Kidney epithelial cell (primary cell): ENCODE measurements around the gene EZR. TPM values are rescaled to one million over a fixed set of nuclear protein-coding genes. Genes with fewer than 3 reads are reported as not detected.
"Not testable (repeated sequence)": the region's sequence is repeated elsewhere in the genome, so short reads cannot be mapped to it uniquely, and the experiment has no call there.

Experiments
- DNase-seq: peaks from one replicate; pipeline ENCODE4 v3.0.0-alpha.2; 2010; ENCODE audit warnings: low read depth
- H3K27me3 ChIP-seq: 2 replicates; pipeline ENCODE4 v1.6.0; 2011; ENCODE audit warnings: low read length; ENCODE audit not compliant: control insufficient read depth, insufficient read depth
- H3K36me3 ChIP-seq: 2 replicates; pipeline ENCODE4 v1.5.1; 2011; ENCODE audit warnings: low read length; ENCODE audit not compliant: control insufficient read depth, insufficient read depth
- H3K4me3 ChIP-seq: 2 replicates; pipeline ENCODE4 v1.5.1; 2011; ENCODE audit warnings: low read depth, mild to moderate bottlenecking, control low read depth, low read length
- CTCF ChIP-seq: IDR thresholded peaks from 2 replicates; pipeline ENCODE4 v1.5.1; 2011; ENCODE audit warnings: mild to moderate bottlenecking, moderate library complexity, low read length, control low read depth, inconsistent platforms; ENCODE audit not compliant: insufficient read depth, poor library complexity, severe bottlenecking
- total RNA-seq: library from RNA; depleted of rRNA; stranded (reverse); fragments of >200 nt; gene quantifications from 2 replicates; pipeline ENCODE4 v1.2.3, GENCODE V29; 2015

EZR gene
- total RNA-seq, 1 donor from 2014 or later = 277 TPM

- H3K36me3 ChIP-seq = no peaks in the 10 kb centered on the region
- no peak for TF ChIP-seq CTCF
- no peaks in the 10 kb centered on the region for H3K27me3 ChIP-seq
- DNase-seq = no peak
- no peak overlapping the region for H3K4me3 ChIP-seq
These were observed 15.7 kb upstream of the EZR start for GRCh38 chr6:158834675-158835385.

GRCh38 chr6:158832807-158833206 lies 13.6 kb upstream of the EZR start:
- not testable (repeated sequence) for H3K4me3 ChIP-seq, H3K36me3 ChIP-seq, DNase-seq, H3K27me3 ChIP-seq

- no peak for TF ChIP-seq CTCF
- Histone ChIP-seq H3K36me3 (no peaks in the 10 kb centered on the region), H3K4me3 (no peak overlapping the region), H3K27me3 (no peaks in the 10 kb centered on the region)
- DNase-seq = no peak
These were observed 12.9 kb upstream of the EZR start for GRCh38 chr6:158832026-158832425.

- no peaks in the 10 kb centered on the region for H3K27me3 ChIP-seq
- no peaks in the 10 kb centered on the region for H3K36me3 ChIP-seq
- no peak for TF ChIP-seq CTCF
These were observed 12.4 kb upstream of the EZR start for GRCh38 chr6:158831571-158831970.

GRCh38 chr6:158830736-158831135 lies 11.6 kb upstream of the EZR start:
- H3K36me3 ChIP-seq = no peaks in the 10 kb centered on the region
- H3K4me3 ChIP-seq = no peak overlapping the region
- no peak for TF ChIP-seq CTCF
- no peak for DNase-seq
- no peaks in the 10 kb centered on the region for H3K27me3 ChIP-seq

More at GRCh38 chr6:158831571-158831970, 12.4 kb upstream of the EZR start:
- no peak for DNase-seq
- H3K4me3 ChIP-seq = no peak overlapping the region

- no peak for DNase-seq
- TF ChIP-seq CTCF = no peak
- no peaks in the 10 kb centered on the region for H3K36me3 ChIP-seq
These were observed 9.6 kb upstream of the EZR start for GRCh38 chr6:158828807-158829206.

More at GRCh38 chr6:158828807-158829206, 9.6 kb upstream of the EZR start:
- H3K27me3 ChIP-seq = no peaks in the 10 kb centered on the region
- H3K4me3 ChIP-seq = no peak overlapping the region
